Liver (tissue), 9 donors: ENCODE measurements around the gene CLMN. TPM values are rescaled to one million over a fixed set of nuclear protein-coding genes. Genes with fewer than 3 reads are reported as not detected.

Experiments
- DNase-seq: peaks from one replicate; pipeline ENCODE4 v3.0.0-alpha.2; 2017; ENCODE audit warnings: low spot score
- H3K27ac ChIP-seq, 2 donors: one replicate each; pipeline ENCODE4 v1.7.0; 2013; ENCODE audit warnings: inconsistent platforms in 2 of 2, low read length in 2 of 2, control low read depth in 1 of 2, low read depth in 1 of 2, mild to moderate bottlenecking in 1 of 2
- H3K27me3 ChIP-seq, 4 donors: one replicate each; pipeline versions ENCODE4 v1.6.1 to v1.7.0; 2013; ENCODE audit warnings: low read length in 3 of 4, inconsistent platforms in 1 of 4, mild to moderate bottlenecking in 1 of 4, moderate library complexity in 1 of 4; ENCODE audit not compliant: control insufficient read depth in 4 of 4, insufficient read depth in 4 of 4
- H3K36me3 ChIP-seq, 4 donors: one replicate each; pipeline versions ENCODE4 v1.6.1 to v1.7.0; 2013; ENCODE audit warnings: low read length in 3 of 4, mild to moderate bottlenecking in 3 of 4, low read depth in 1 of 4, moderate library complexity in 1 of 4; ENCODE audit not compliant: control insufficient read depth in 4 of 4, insufficient read depth in 3 of 4
- H3K4me1 ChIP-seq, 4 donors: one replicate each; pipeline versions ENCODE4 v1.6.1 to v1.7.0; 2013; ENCODE audit warnings: low read length in 3 of 4, mild to moderate bottlenecking in 3 of 4, moderate library complexity in 1 of 4; ENCODE audit not compliant: control insufficient read depth in 4 of 4, insufficient read depth in 4 of 4
- H3K4me3 ChIP-seq, 3 donors: one replicate each; pipeline versions ENCODE4 v1.6.1 to v1.7.0; 2013; ENCODE audit warnings: low read length in 3 of 3, control low read depth in 1 of 3, low read depth in 1 of 3, mild to moderate bottlenecking in 1 of 3
- H3K9ac ChIP-seq, 2 donors: one replicate each; pipeline ENCODE4 v1.7.0; 2013; ENCODE audit warnings: low read length in 2 of 2, mild to moderate bottlenecking in 2 of 2, moderate library complexity in 2 of 2, control low read depth in 1 of 2, low read depth in 1 of 2
- H3K9me3 ChIP-seq, 4 donors: one replicate each; pipeline versions ENCODE4 v1.6.1 to v1.7.0; 2013; ENCODE audit warnings: low read length in 3 of 4; ENCODE audit not compliant: control insufficient read depth in 4 of 4
- ATF3 ChIP-seq: IDR thresholded peaks from 2 replicates; pipeline ENCODE4 v1.6.1; 2016; ENCODE audit warnings: antibody characterized with exemption
- CTCF ChIP-seq: fragments of 150-350 bp; IDR thresholded peaks from 2 replicates; pipeline ENCODE4 v1.5.1; 2017; ENCODE audit warnings: improper control_type of control experiment, low read depth, low read length; ENCODE audit not compliant: missing input control
- HNF4G ChIP-seq: IDR thresholded peaks from 2 replicates; pipeline ENCODE4 v1.6.1; 2016; ENCODE audit warnings: antibody characterized with exemption
- JUND ChIP-seq, 2 donors: IDR thresholded peaks; 2 replicates each; pipeline ENCODE4 v1.6.1; 2016; ENCODE audit warnings: antibody characterized with exemption in 2 of 2
- MAX ChIP-seq: IDR thresholded peaks from 2 replicates; pipeline ENCODE4 v1.6.1; 2016; ENCODE audit warnings: antibody characterized with exemption
- REST ChIP-seq: IDR thresholded peaks from 2 replicates; pipeline ENCODE4 v1.6.1; 2016; ENCODE audit warnings: antibody characterized with exemption, mild to moderate bottlenecking
- RXRA ChIP-seq, 2 donors: IDR thresholded peaks; 2 replicates each; pipeline ENCODE4 v1.6.1; 2017 to 2018; ENCODE audit warnings: antibody characterized with exemption in 2 of 2, mild to moderate bottlenecking in 1 of 2
- ZBTB33 ChIP-seq: IDR thresholded peaks from 2 replicates; pipeline ENCODE4 v1.6.1; 2016; ENCODE audit warnings: antibody characterized with exemption
- WGBS: extraction: QIAGEN DNeasy Blood & Tissue Kit; methylation state at CpG from one replicate; pipeline ENCODE4 v1.1.7; 2013; 5-methylcytosine and 5-hydroxymethylcytosine counted together
- polyA plus RNA-seq, 2 donors: library from polyadenylated mRNA; stranded (reverse) in 1 of 2; unstranded in 1 of 2; fragments of 200-250 nt in 1 of 2; fragments of >200 nt in 1 of 2; fragmentation: Nextera tagmentation in 1 of 2; extraction: Ambion mirVana in 1 of 2; gene quantifications; one replicate each; pipeline versions ENCODE4 v1.2.1 to v1.2.3, GENCODE V29; 2013 to 2015
- total RNA-seq, 2 donors: library from RNA; depleted of rRNA; stranded (reverse); fragments of >200 nt; gene quantifications; one replicate each; pipeline ENCODE4 v1.2.3, GENCODE V29; 2014
- donor health status: healthy.
- donor health status: healthy.
- donor health status: healthy.
- donor health status: healthy.
- donor health status: healthy.

CLMN gene
- total and polyA plus RNA-seq, 4 donors: 6.0 to 41.1 (median 24.1) TPM

GRCh38 chr14:95190346-95190840, 129.3 kb downstream of the CLMN start:
- peaks cover 0 to 11% (median 2%) of the 10 kb centered on the region in 4 donors for H3K36me3 ChIP-seq
- DNase-seq: no peak
- WGBS: 89% methylated on average over 4 of the region's 4 CpGs

More at GRCh38 chr14:95190346-95190840, 129.3 kb downstream of the CLMN start:
- Histone ChIP-seq H3K27ac (no peak overlapping the region), H3K9ac (no peak overlapping the region), H3K4me1 (peaks cover 0 to 5% (median 4%) of the 10 kb centered on the region in 4 donors), H3K4me3 (no peak overlapping the region), H3K27me3 (no peaks in the 10 kb centered on the region), H3K9me3 (no peaks in the 10 kb centered on the region)
- TF ChIP-seq RXRA (IDR thresholded peaks at IDR 0.05): no peak
- no peak for TF ChIP-seq MAX
- TF ChIP-seq REST: no peak
- no peak for TF ChIP-seq ZBTB33
- no peak for TF ChIP-seq JUND (IDR thresholded peaks at IDR 0.05)
- no peak for TF ChIP-seq ATF3
- no peak for TF ChIP-seq CTCF
- no peak for TF ChIP-seq HNF4G
